ENCODE measurements around the gene P3H1. TPM values are rescaled to one million over a fixed set of nuclear protein-coding genes. Genes with fewer than 3 reads are reported as not detected.

The P3H1 gene
- total and polyA plus RNA-seq, 2 of the 13 experiments (the other 11 are each of a cell fraction or from before 2014, with no cell fraction given): 64.6 to 120 TPM

- TF ChIP-seq CREB1 (IDR thresholded peaks at IDR 0.05) (peak; percentile 66), CREB1 (CRISPR knock-in tag; IDR thresholded peaks at IDR 0.05) (peak; percentile 66; the same call in 1 of the 2 replicates), HNF4G (IDR thresholded peaks at IDR 0.05; ENCODE audit: borderline replicate concordance, low read depth, low read length) (no peak), HNF4G (CRISPR knock-in tag; IDR thresholded peaks at IDR 0.05; ENCODE audit: borderline replicate concordance, low read depth) (no peak), GATA4 (IDR thresholded peaks at IDR 0.05; ENCODE audit: borderline replicate concordance, low read depth) (peak; percentile 37; the same call in 1 of the 2 replicates), ZNF350 (CRISPR knock-in tag; IDR thresholded peaks at IDR 0.05; ENCODE audit: borderline replicate concordance, low read depth) (peak; percentile 87; the same call in 1 of the 2 replicates), MTA3 (CRISPR knock-in tag; IDR thresholded peaks at IDR 0.05) (no peak), SRSF1 (optimal IDR thresholded peaks at IDR 0.05; ENCODE audit: low read depth, low read length) (no peak), MAFK (conservative IDR thresholded peaks at IDR 0.05 in 1 of 2, IDR thresholded peaks at IDR 0.05 in 1 of 2; ENCODE audit: low read length in 2 of 2) (no peak), TCF7L2 (IDR thresholded peaks at IDR 0.05; ENCODE audit: low read depth, low read length) (no peak), ATF7 (IDR thresholded peaks at IDR 0.05) (no peak), ATF7 (CRISPR knock-in tag; IDR thresholded peaks at IDR 0.05) (no peak), JUND (CRISPR knock-in tag; IDR thresholded peaks at IDR 0.05) (0 out of 2 replicates have a peak, but pooled peaks have one; percentile 21), FOXO1 (CRISPR knock-in tag; IDR thresholded peaks at IDR 0.05) (no peak), SIX4 (CRISPR knock-in tag; IDR thresholded peaks at IDR 0.05) (no peak), ZMAT5 (CRISPR knock-in tag; IDR thresholded peaks at IDR 0.05; ENCODE audit: borderline replicate concordance, low read depth) (no peak), ZNF672 (CRISPR knock-in tag; IDR thresholded peaks at IDR 0.05) (no peak), DNMT3B (CRISPR knock-in tag; conservative IDR thresholded peaks at IDR 0.05) (no peak; the same call in 1 of the 2 replicates), ZNF547 (CRISPR knock-in tag; IDR thresholded peaks at IDR 0.05) (peak; percentile 20; the same call in 1 of the 2 replicates), MED1 (CRISPR knock-in tag; IDR thresholded peaks at IDR 0.05) (peak; percentile 54), ZSCAN29 (CRISPR knock-in tag; conservative IDR thresholded peaks at IDR 0.05) (peak; percentile 63; the same call in 1 of the 2 replicates), GLI4 (CRISPR knock-in tag; IDR thresholded peaks at IDR 0.05; ENCODE audit: borderline replicate concordance) (peak; percentile 70; the same call in 1 of the 2 replicates), CENPX (CRISPR knock-in tag; IDR thresholded peaks at IDR 0.05) (no peak), NFE2 (CRISPR knock-in tag; IDR thresholded peaks at IDR 0.05) (no peak)
- TF ChIP-seq, protein P1, sequence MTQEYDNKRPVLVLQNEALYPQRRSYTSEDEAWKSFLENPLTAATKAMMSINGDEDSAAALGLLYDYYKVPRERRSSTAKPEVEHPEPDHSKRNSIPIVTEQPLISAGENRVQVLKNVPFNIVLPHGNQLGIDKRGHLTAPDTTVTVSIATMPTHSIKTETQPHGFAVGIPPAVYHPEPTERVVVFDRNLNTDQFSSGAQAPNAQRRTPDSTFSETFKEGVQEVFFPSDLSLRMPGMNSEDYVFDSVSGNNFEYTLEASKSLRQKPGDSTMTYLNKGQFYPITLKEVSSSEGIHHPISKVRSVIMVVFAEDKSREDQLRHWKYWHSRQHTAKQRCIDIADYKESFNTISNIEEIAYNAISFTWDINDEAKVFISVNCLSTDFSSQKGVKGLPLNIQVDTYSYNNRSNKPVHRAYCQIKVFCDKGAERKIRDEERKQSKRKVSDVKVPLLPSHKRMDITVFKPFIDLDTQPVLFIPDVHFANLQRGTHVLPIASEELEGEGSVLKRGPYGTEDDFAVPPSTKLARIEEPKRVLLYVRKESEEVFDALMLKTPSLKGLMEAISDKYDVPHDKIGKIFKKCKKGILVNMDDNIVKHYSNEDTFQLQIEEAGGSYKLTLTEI (CRISPR knock-in tag; conservative IDR thresholded peaks at IDR 0.05): no peak
- TF ChIP-seq, protein P2, sequence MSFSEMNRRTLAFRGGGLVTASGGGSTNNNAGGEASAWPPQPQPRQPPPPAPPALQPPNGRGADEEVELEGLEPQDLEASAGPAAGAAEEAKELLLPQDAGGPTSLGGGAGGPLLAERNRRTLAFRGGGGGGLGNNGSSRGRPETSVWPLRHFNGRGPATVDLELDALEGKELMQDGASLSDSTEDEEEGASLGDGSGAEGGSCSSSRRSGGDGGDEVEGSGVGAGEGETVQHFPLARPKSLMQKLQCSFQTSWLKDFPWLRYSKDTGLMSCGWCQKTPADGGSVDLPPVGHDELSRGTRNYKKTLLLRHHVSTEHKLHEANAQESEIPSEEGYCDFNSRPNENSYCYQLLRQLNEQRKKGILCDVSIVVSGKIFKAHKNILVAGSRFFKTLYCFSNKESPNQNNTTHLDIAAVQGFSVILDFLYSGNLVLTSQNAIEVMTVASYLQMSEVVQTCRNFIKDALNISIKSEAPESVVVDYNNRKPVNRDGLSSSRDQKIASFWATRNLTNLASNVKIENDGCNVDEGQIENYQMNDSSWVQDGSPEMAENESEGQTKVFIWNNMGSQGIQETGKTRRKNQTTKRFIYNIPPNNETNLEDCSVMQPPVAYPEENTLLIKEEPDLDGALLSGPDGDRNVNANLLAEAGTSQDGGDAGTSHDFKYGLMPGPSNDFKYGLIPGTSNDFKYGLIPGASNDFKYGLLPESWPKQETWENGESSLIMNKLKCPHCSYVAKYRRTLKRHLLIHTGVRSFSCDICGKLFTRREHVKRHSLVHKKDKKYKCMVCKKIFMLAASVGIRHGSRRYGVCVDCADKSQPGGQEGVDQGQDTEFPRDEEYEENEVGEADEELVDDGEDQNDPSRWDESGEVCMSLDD (CRISPR knock-in tag; IDR thresholded peaks at IDR 0.05; ENCODE audit: borderline replicate concordance): peak; percentile 52; the same call in 1 of the 2 replicates
Observed at GRCh38 chr1:42766741-42767509, at the start of gene P3H1, which contains the start of gene C1orf50 (continued).

Measured in HepG2 (cell line).